Sigmoid colon (tissue), 7 donors: ENCODE measurements around the gene SLC26A8. TPM values are rescaled to one million over a fixed set of nuclear protein-coding genes. Genes with fewer than 3 reads are reported as not detected.

ENCODE experiments used
- DNase-seq: peaks from one replicate; pipeline ENCODE4 v3.0.0-alpha.2; 2019
- H3K27ac ChIP-seq, 4 donors: fragments of 200-600 bp; sonication (generic); one replicate each; pipeline ENCODE4 v1.5.1; 2016 to 2019; ENCODE audit warnings: mild to moderate bottlenecking in 1 of 4
- H3K27me3 ChIP-seq, 3 donors: fragments of 200-600 bp; sonication (generic); one replicate each; pipeline ENCODE4 v1.5.1; 2019; ENCODE audit warnings: mild to moderate bottlenecking in 1 of 3
- H3K36me3 ChIP-seq, 4 donors: fragments of 200-600 bp; sonication (generic); one replicate each; pipeline ENCODE4 v1.5.1; 2016 to 2019
- H3K4me1 ChIP-seq, 4 donors: fragments of 200-600 bp; sonication (generic); one replicate each; pipeline ENCODE4 v1.5.1; 2017 to 2019
- H3K4me3 ChIP-seq, 4 donors: fragments of 200-600 bp; sonication (generic); one replicate each; pipeline ENCODE4 v1.5.1; 2017 to 2019; ENCODE audit warnings: mild to moderate bottlenecking in 2 of 4, moderate library complexity in 1 of 4
- H3K9me3 ChIP-seq, 4 donors: fragments of 200-600 bp in 3 of 4; sonication (generic) in 3 of 4; one replicate each; pipeline versions ENCODE4 v1.5.1 to v1.6.1; 2013 to 2019
- EP300 ChIP-seq, 4 donors: sonication (generic); formaldehyde crosslinking; IDR thresholded peaks; one replicate each; pipeline ENCODE4 v1.6.1; 2017; ENCODE audit warnings: antibody characterized with exemption in 4 of 4
- POLR2A ChIP-seq, 2 donors: fragments of 450-650 bp; IDR thresholded peaks; one replicate each; pipeline ENCODE4 v1.6.1; 2016; ENCODE audit warnings: antibody characterized with exemption in 2 of 2, mild to moderate bottlenecking in 2 of 2, moderate library complexity in 2 of 2
- POLR2AphosphoS5 ChIP-seq, 4 donors: sonication (generic); formaldehyde crosslinking; IDR thresholded peaks; one replicate each; pipeline ENCODE4 v1.6.1; 2017; ENCODE audit warnings: antibody characterized with exemption in 4 of 4
- WGBS, 2 donors: extraction: QIAGEN DNeasy Blood & Tissue Kit; methylation state at CpG; one replicate each; pipeline ENCODE4 v1.1.7; 2013; 5-methylcytosine and 5-hydroxymethylcytosine counted together
- intact Hi-C: fragments of 100-400 bp; cut with DNase I; formaldehyde crosslinking; loops from one replicate; pipeline ENCODE4 v1.15.1; 2023
- polyA plus RNA-seq, 3 donors: library from polyadenylated mRNA; stranded (reverse); fragments of 200-250 nt; gene quantifications; one replicate each; pipeline ENCODE4 v1.2.3, GENCODE V29; 2013
- total RNA-seq, 4 donors: library from RNA; depleted of rRNA; stranded (reverse); fragments of >200 nt; gene quantifications; one replicate each; pipeline ENCODE4 v1.1.0, GENCODE V29; 2016
- TF ChIP-seq, protein P1 (sequence below), 4 experiments: fragments of 450-650 bp in 3 of 4; fragments of 200-600 bp in 1 of 4; IDR thresholded peaks; one replicate each; pipeline ENCODE4 v1.5.1; 2016 to 2019; ENCODE audit warnings: antibody characterized with exemption in 4 of 4, mild to moderate bottlenecking in 3 of 4, moderate library complexity in 2 of 4
- donor health status: healthy with polysubstance abuse.
- donor health status: Bipolar disorder and iron deficiency.
- donor health status: healthy.

SLC26A8 gene
- total and polyA plus RNA-seq, 7 donors, result 0.10 TPM; not detected in 6

DNA sequence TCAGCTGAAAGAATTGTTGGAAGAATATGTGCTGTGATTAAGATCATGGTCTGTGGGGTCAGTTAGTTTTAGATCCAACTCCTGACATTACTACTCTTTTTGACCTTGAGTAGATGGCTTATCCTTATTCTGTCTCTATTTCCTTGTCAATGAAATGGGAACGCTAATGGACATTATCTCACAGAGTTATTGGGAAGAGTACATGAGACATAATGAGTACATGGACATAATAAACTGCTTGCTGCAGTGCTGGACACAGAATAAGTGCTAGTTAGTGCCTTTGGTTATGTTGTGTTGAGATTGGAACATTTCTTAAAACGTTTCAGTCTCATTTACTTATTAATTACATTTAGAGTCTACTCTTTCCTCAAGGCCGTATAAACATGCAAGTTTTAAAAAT is 45.8 kb upstream of the SLC26A8 start:
- no peaks in the 10 kb centered on the region for H3K9me3 ChIP-seq
- no peak overlapping the region for H3K4me3 ChIP-seq
- WGBS, 2 donors, result 82 to 86% methylated on average over 3 of the region's 3 CpGs
- H3K4me1 ChIP-seq, result peaks cover 0 to 51% (median 40%) of the 10 kb centered on the region in 4 donors
- no peak overlapping the region for H3K27ac ChIP-seq
- intact Hi-C loops, result no loop called here
- DNase-seq, result no peak
- H3K36me3 ChIP-seq, result no peaks in the 10 kb centered on the region
- H3K27me3 ChIP-seq, result no peaks in the 10 kb centered on the region
- TF ChIP-seq, protein P1, sequence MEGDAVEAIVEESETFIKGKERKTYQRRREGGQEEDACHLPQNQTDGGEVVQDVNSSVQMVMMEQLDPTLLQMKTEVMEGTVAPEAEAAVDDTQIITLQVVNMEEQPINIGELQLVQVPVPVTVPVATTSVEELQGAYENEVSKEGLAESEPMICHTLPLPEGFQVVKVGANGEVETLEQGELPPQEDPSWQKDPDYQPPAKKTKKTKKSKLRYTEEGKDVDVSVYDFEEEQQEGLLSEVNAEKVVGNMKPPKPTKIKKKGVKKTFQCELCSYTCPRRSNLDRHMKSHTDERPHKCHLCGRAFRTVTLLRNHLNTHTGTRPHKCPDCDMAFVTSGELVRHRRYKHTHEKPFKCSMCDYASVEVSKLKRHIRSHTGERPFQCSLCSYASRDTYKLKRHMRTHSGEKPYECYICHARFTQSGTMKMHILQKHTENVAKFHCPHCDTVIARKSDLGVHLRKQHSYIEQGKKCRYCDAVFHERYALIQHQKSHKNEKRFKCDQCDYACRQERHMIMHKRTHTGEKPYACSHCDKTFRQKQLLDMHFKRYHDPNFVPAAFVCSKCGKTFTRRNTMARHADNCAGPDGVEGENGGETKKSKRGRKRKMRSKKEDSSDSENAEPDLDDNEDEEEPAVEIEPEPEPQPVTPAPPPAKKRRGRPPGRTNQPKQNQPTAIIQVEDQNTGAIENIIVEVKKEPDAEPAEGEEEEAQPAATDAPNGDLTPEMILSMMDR (IDR thresholded peaks at IDR 0.05), result no peak
- no peak for TF ChIP-seq POLR2AphosphoS5 (IDR thresholded peaks at IDR 0.05)
- TF ChIP-seq POLR2A (IDR thresholded peaks at IDR 0.05), result no peak
- TF ChIP-seq EP300 (IDR thresholded peaks at IDR 0.05), result no peak

DNA sequence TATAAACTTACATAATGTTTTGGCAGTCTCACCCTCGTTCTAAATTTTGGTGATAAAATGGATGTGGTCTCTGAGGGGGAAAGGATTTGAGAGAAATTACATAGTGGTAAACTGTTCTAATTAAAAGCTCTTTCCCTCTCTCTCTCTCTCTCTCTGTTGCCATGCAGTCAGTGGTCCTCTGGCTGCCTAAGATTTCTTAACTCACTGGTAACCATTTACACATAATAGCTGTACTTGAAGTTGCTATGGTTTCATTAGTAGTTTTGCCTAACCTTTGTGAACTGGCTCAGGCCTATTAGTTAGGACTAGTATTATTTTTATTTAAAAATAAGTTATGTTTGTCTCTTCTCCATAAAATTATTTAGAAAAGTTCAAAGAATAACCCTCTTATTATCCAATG is 45.1 kb upstream of the SLC26A8 start:
- no peak overlapping the region for H3K27ac ChIP-seq
- H3K36me3 ChIP-seq, result no peaks in the 10 kb centered on the region
- H3K4me3 ChIP-seq, result no peak overlapping the region
- 65 to 71% methylated on average over 1 of the region's 1 CpG for WGBS, 2 donors
- TF ChIP-seq, protein P1 (IDR thresholded peaks at IDR 0.05), result no peak
- TF ChIP-seq EP300 (IDR thresholded peaks at IDR 0.05), result no peak
- no peak for TF ChIP-seq POLR2AphosphoS5 (IDR thresholded peaks at IDR 0.05)
- no peak for TF ChIP-seq POLR2A (IDR thresholded peaks at IDR 0.05)
- no peaks in the 10 kb centered on the region for H3K27me3 ChIP-seq
- no peak for DNase-seq
- H3K9me3 ChIP-seq, result no peaks in the 10 kb centered on the region
- intact Hi-C loops, result no loop called here
- peaks cover 0 to 58% (median 46%) of the 10 kb centered on the region in 4 donors for H3K4me1 ChIP-seq

DNA sequence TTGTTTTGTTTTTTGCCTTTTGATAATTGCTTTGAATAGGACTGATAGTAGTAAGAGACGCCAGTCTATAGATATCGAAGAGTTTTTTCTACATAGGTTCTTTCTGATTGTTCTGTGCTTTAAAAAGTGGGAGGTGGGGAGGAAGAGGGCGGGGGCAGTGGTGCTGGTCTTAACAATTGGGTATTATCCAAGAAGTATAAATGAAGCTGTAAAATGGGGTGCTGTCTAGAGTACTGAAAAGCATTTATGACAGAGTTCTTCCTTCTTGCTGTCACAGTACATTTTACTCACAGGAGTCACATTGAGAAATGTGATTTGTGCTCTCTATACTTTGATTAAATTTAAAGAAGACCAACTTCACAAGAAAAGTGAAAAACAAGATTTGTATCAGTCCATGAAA is 44.1 kb upstream of the SLC26A8 start:
- peaks cover 0 to 63% (median 52%) of the 10 kb centered on the region in 4 donors for H3K4me1 ChIP-seq
- 83 to 89% methylated on average over 3 of the region's 3 CpGs for WGBS, 2 donors
- H3K4me3 ChIP-seq, result no peak overlapping the region
- TF ChIP-seq POLR2AphosphoS5 (IDR thresholded peaks at IDR 0.05), result no peak
- TF ChIP-seq, protein P1 (IDR thresholded peaks at IDR 0.05), result no peak
- no peak for TF ChIP-seq EP300 (IDR thresholded peaks at IDR 0.05)
- TF ChIP-seq POLR2A (IDR thresholded peaks at IDR 0.05), result no peak
- DNase-seq, result no peak
- no peaks in the 10 kb centered on the region for H3K9me3 ChIP-seq
- H3K36me3 ChIP-seq, result no peaks in the 10 kb centered on the region
- H3K27ac ChIP-seq, result no peak overlapping the region
- intact Hi-C loops, result no loop called here
- no peaks in the 10 kb centered on the region for H3K27me3 ChIP-seq

DNA sequence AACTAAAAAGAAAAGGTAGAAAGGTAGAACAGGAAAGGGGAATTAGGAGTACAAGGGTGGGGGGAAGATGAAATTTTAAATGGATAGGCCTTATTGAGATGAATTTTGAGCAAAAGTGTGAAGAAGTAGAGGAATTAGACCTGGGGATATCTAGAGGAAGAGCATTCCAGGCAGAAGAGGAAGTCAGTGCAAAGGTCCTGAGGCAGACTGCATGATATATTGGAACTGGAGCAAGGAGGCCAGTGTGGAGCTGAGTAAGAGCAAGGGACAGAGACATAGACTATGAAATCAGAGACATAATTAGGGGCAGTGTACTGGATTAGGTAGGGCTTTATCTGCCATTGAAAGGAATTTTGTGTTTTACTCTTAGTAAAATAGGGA is 43.6 kb upstream of the SLC26A8 start:
- no peaks in the 10 kb centered on the region for H3K27me3 ChIP-seq
- TF ChIP-seq EP300 (IDR thresholded peaks at IDR 0.05) (no peak), POLR2AphosphoS5 (IDR thresholded peaks at IDR 0.05) (no peak), POLR2A (IDR thresholded peaks at IDR 0.05) (no peak)
- TF ChIP-seq, protein P1 (IDR thresholded peaks at IDR 0.05), result no peak
- peaks cover 0 to 69% (median 52%) of the 10 kb centered on the region in 4 donors for H3K4me1 ChIP-seq
- no peak for DNase-seq
- H3K4me3 ChIP-seq, result no peak overlapping the region
- intact Hi-C loops, result no loop called here
- H3K36me3 ChIP-seq, result no peaks in the 10 kb centered on the region
- no peaks in the 10 kb centered on the region for H3K9me3 ChIP-seq
- H3K27ac ChIP-seq, result no peak overlapping the region

DNA sequence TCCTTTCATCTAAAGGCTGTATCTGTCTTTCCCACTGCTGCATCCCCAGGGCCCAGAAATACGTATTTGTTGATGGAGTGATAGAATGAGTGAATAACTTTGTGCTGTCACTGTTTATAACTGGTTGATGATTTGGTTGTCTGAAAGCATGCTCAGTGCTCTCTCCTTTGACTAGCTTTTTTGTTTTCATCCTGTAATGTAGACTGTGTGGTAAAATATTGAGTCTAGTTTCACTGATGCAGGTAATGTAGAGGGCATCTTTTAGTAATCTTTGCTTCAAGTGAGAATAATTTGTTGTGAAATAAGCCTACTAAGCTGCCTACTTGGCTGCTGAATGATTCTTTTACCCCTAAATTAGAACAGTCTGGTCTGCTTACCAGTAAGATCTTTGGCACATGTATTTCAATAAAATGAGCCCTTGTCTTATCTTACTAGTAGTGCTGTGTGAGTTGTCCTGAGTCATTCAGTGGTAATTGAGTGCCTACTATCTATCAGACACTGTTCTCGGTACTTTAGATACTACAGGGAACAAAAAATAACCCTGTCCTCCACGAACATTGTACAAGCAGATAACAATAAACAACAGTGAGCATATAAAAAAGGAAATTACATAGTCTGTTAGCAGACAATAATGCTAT is 43.1 kb upstream of the SLC26A8 start:
- 49 to 81% methylated on average over 3 of the region's 3 CpGs for WGBS, 2 donors
- Histone ChIP-seq H3K4me1 (peaks cover 0 to 69% (median 52%) of the 10 kb centered on the region in 4 donors), H3K9me3 (no peaks in the 10 kb centered on the region), H3K27ac (no peak overlapping the region), H3K27me3 (no peaks in the 10 kb centered on the region), H3K36me3 (no peaks in the 10 kb centered on the region), H3K4me3 (no peak overlapping the region)
- TF ChIP-seq, protein P1 (IDR thresholded peaks at IDR 0.05), result no peak
- DNase-seq, result no peak
- intact Hi-C loops, result no loop called here
